Common myeloid progenitor, CD34-positive (primary cell): ENCODE results near the gene GIN1.

Source experiments
- CTCF ChIA-PET: fragments of 350-600 bp; sonication (Branson Sonifier 250); formaldehyde crosslinking; loops from one replicate; lab custom pipeline; 2021; ENCODE audit warnings: antibody characterized with exemption; lab: Charles Lee
- POLR2A ChIA-PET: fragments of 350-600 bp; sonication (Branson Sonifier 250); formaldehyde crosslinking; loops from one replicate; lab custom pipeline; 2021; ENCODE audit warnings: antibody characterized with exemption; lab: Charles Lee
- DNase-seq, 3 donors: peaks; one replicate each; pipeline versions ENCODE4 v3.0.0 to v3.0.0-alpha.2; 2013
- H3K27ac ChIP-seq, 2 experiments: 1 replicate in 1 of 2; 2 replicates in 1 of 2; pipeline ENCODE4 v1.7.0; 2013; ENCODE audit warnings: inconsistent platforms in 2 of 2, low read length in 2 of 2, mild to moderate bottlenecking in 2 of 2, low read depth in 1 of 2, moderate library complexity in 1 of 2; ENCODE audit not compliant: severe bottlenecking in 2 of 2, insufficient read depth in 1 of 2, poor library complexity in 1 of 2
- H3K27me3 ChIP-seq, 5 experiments: replicated peaks in 2 of 5; 1 replicate in 3 of 5; 2 replicates in 2 of 5; pipeline versions ENCODE4 v1.6.1 to v1.7.0; 2013; ENCODE audit warnings: low read length in 4 of 5, mild to moderate bottlenecking in 2 of 5, moderate library complexity in 2 of 5, inconsistent platforms in 1 of 5; ENCODE audit not compliant: insufficient read depth in 5 of 5, control insufficient read depth in 4 of 5
- H3K36me3 ChIP-seq, 4 experiments: 1 replicate in 2 of 4; 2 replicates in 2 of 4; pipeline versions ENCODE4 v1.6.1 to v1.7.0; 2013; ENCODE audit warnings: low read length in 3 of 4, control low read depth in 1 of 4, mild to moderate bottlenecking in 1 of 4; ENCODE audit not compliant: control insufficient read depth in 4 of 4, insufficient read depth in 4 of 4
- H3K4me1 ChIP-seq, 4 experiments: 1 replicate in 3 of 4; 2 replicates in 1 of 4; pipeline versions ENCODE4 v1.6.1 to v1.7.1; 2013; ENCODE audit warnings: low read length in 3 of 4, mild to moderate bottlenecking in 3 of 4, control low read depth in 1 of 4, inconsistent platforms in 1 of 4, moderate library complexity in 1 of 4; ENCODE audit not compliant: control insufficient read depth in 4 of 4, insufficient read depth in 4 of 4; ENCODE audit errors: control extremely low read depth in 1 of 4
- H3K4me3 ChIP-seq, 7 experiments: 1 replicate in 4 of 7; 2 replicates in 3 of 7; pipeline versions ENCODE4 v1.5.1 to v1.7.0; 2013; ENCODE audit warnings: mild to moderate bottlenecking in 7 of 7, low read length in 6 of 7, moderate library complexity in 6 of 7, inconsistent platforms in 2 of 7, low read depth in 2 of 7, control low read depth in 1 of 7; ENCODE audit not compliant: insufficient read depth in 4 of 7, control insufficient read depth in 1 of 7; ENCODE audit errors: extremely low read depth in 1 of 7
- H3K9me3 ChIP-seq, 5 experiments: 1 replicate in 4 of 5; 2 replicates in 1 of 5; pipeline versions ENCODE4 v1.6.1 to v1.7.1; 2013; ENCODE audit warnings: low read length in 4 of 5, mild to moderate bottlenecking in 2 of 5, inconsistent platforms in 1 of 5, low read depth in 1 of 5, moderate library complexity in 1 of 5; ENCODE audit not compliant: control insufficient read depth in 4 of 5, insufficient read depth in 2 of 5; ENCODE audit errors: control extremely low read depth in 1 of 5
- WGBS: methylation state at CpG from one replicate; pipeline ENCODE4 v1.1.5; 2013; ENCODE audit not compliant: insufficient coverage; 5-methylcytosine and 5-hydroxymethylcytosine counted together

The GIN1 gene

GRCh38 chr5:103126557-103126956, 6.6 kb upstream of the GIN1 start:
- H3K27ac ChIP-seq, result no peak overlapping the region
- WGBS, result 100% methylated on average over 5 of the region's 5 CpGs
- ChIA-PET POLR2A (no interaction called here), CTCF (interaction anchor here (1.0 to 1.6 kb wide), 2 partner anchors 13 to 21 kb away, joined by 3 to 7 read pairs; no protein-coding TSS in a partner anchor)
- peaks cover 2 to 18% (median 7%) of the 10 kb centered on the region in 4 experiments for H3K36me3 ChIP-seq
- H3K27me3 ChIP-seq, result no peaks in the 10 kb centered on the region
- H3K4me1 ChIP-seq, result peaks cover 2 to 14% (median 10%) of the 10 kb centered on the region in 4 experiments
- H3K9me3 ChIP-seq, result no peaks in the 10 kb centered on the region
- H3K4me3 ChIP-seq, result no peak overlapping the region
- no peak for DNase-seq

DNA sequence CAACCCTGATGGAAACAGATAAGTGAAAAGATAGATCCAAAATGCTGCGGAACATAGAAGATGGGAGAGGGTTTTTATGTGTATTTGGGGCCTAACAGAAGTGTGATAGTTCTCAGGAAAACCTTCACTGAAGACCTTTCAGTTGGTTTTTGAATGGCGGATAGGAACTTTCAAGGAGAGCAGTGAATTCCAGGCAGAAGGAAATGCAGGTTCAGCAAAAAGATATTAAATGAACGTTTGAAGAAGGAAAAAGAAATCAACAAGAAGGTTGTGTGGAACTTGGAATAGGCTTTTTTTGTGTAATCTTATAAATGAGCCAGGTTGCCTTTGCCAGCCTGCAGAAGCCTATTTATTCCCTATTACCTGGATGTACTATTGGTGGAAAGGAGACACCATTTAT, 2.3 kb upstream of the GIN1 start:
- Histone ChIP-seq H3K4me3 (peak overlapping the region in 2 of 7 experiments; percentile 34 to 100), H3K27ac (no peak overlapping the region), H3K36me3 (peaks cover 0 to 13% (median 3%) of the 10 kb centered on the region in 4 experiments), H3K27me3 (no peaks in the 10 kb centered on the region), H3K4me1 (peaks cover 14 to 44% (median 33%) of the 10 kb centered on the region in 4 experiments), H3K9me3 (no peaks in the 10 kb centered on the region)
- CTCF ChIA-PET, result interaction anchor here (1.2 kb wide), 1 partner anchor 17 kb away, joined by 4 read pairs; no protein-coding TSS in a partner anchor
- 70% methylated on average over 3 of the region's 3 CpGs for WGBS
- POLR2A ChIA-PET, result no interaction called here
- no peak for DNase-seq

DNA sequence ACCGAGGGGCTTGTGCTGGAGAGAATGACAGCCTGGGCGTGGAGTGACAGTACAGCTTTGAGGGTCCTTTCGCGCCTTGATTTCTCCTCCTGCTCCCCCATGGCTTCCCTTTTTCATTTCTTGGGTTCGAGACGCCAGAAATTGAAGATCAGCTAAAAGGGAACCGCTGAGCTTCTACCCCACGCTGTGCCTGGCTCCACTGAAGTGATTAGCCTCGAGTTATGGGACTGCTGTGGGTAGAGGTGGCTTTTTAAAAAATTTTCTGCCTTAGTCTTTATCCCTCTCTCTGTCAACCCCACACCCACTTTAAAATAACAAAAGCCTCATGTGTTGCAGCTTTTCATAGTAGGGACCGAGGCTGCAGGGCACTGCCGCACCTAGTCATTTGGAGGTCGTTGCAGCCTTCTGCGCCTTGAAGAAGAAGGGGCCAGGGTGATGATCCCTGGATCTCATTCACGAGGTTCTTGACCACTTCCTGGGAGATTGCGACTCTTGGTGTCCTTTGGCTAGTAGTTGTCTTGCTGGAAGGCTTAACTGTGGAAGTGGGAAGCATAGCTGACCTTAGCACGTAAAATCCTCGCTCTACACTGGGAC, 766 bp upstream of the GIN1 start:
- H3K9me3 ChIP-seq, result no peaks in the 10 kb centered on the region
- CTCF ChIA-PET, result interaction anchor here (0.9 to 2.4 kb wide), 5 partner anchors 9 to 824 kb away, joined by 3 to 6 read pairs (median 3); partner anchors contain the start of gene SLCO4C1
- no peaks in the 10 kb centered on the region for H3K27me3 ChIP-seq
- H3K36me3 ChIP-seq, result peaks cover 0 to 13% (median 3%) of the 10 kb centered on the region in 4 experiments
- WGBS, result 0% methylated on average over 11 of the region's 17 CpGs
- peak overlapping the region; percentile 82 to 100 (median 98) for H3K4me3 ChIP-seq
- POLR2A ChIA-PET, result interaction anchor here (0.7 to 1.2 kb wide), 2 partner anchors 8 to 151 kb away, joined by 5 to 8 read pairs; no protein-coding TSS in a partner anchor
- peak overlapping the region; percentile 88 to 97 for H3K27ac ChIP-seq
- DNase-seq, result no peak
- peaks cover 14 to 45% (median 33%) of the 10 kb centered on the region in 4 experiments for H3K4me1 ChIP-seq

DNA sequence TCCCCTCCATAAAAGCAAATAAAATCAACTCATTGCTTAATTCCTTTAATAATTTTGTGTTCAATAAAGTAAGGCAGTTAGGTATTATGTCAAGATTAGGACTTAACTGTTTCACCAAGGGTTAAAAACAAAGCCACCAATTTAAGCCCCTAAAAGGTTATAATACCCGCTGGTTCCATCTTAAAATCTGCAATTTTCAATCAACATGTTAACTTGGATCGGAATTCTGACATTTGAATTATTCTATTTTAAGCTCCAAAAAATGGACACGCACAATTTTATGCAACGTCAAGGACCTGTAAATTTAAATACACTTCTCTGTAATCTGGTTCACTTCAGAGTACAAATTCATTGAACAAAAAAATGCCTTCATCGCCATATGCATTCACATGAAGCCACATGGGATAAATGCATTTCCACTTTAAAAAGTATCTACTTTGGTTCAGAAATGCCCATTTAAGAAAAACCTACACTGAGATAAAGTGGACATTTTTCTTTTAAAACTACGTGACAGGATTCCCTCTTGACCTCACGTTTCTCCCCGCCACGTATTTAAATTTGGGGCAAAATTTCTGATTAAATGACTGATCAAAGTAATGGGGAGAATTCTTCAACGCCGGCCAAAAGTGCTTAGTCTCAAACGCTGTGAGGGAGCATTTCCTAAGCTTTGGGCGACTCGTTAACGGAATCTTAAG, 721 bp downstream of the GIN1 start:
- peaks cover 0 to 13% (median 0%) of the 10 kb centered on the region in 4 experiments for H3K36me3 ChIP-seq
- CTCF ChIA-PET, result interaction anchor here (0.9 to 2.4 kb wide), 5 partner anchors 11 to 1177 kb away, joined by 3 to 6 read pairs (median 3); partner anchors contain the start of gene SLCO4C1

DNA sequence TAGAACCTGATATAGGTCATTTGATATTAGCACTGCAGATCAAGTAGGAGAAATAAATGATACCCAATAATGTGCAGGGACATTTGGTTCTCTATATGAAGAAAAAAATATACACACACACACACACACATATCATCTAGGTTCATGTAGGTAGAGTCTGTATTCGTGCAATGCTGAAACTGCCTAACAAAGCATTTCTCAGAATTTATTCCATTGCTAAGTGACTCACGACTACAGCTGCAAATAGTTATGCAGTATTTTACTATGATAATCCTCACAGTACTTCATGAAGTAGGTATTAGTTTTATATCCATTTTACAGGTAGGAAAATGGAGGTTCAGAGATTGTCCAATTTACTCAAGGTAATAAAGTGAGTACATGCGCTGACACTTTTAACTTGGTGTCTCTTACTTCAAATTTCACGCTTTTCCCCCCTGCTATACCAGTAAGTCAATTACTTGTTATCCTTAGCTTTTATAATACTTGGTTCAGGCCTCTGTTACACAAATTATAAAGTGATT, 2.4 kb downstream of the GIN1 start:
- Histone ChIP-seq H3K4me1 (peaks cover 14 to 46% (median 32%) of the 10 kb centered on the region in 4 experiments), H3K27me3 (no peaks in the 10 kb centered on the region), H3K27ac (peak overlapping the region in 1 of 2 experiments; percentile 97), H3K9me3 (no peaks in the 10 kb centered on the region), H3K4me3 (no peak overlapping the region), H3K36me3 (peaks cover 0 to 3% (median 0%) of the 10 kb centered on the region in 4 experiments)
- ChIA-PET POLR2A (no interaction called here), CTCF (no interaction called here)
- no peak for DNase-seq
- WGBS, result no CpG with 5 or more reads among the region's 4 CpGs

More for the DNA sequence above, 721 bp downstream of the GIN1 start:
- H3K27ac ChIP-seq, result peak overlapping the region; percentile 88 to 97
- no peaks in the 10 kb centered on the region for H3K9me3 ChIP-seq
- peaks cover 14 to 45% (median 33%) of the 10 kb centered on the region in 4 experiments for H3K4me1 ChIP-seq
- H3K4me3 ChIP-seq, result peak overlapping the region; percentile 82 to 100 (median 98)
- POLR2A ChIA-PET, result interaction anchor here (0.9 to 1.2 kb wide), 2 partner anchors 10 kb away, joined by 5 to 8 read pairs; no protein-coding TSS in a partner anchor
- peak; percentile 22 to 60 (median 45) for DNase-seq
- H3K27me3 ChIP-seq, result no peaks in the 10 kb centered on the region
- WGBS, result 2% methylated on average over 15 of the region's 15 CpGs

- no peak for DNase-seq
- no CpG with 5 or more reads among the region's 2 CpGs for WGBS
- no peaks in the 10 kb centered on the region for H3K36me3 ChIP-seq
- H3K4me1 ChIP-seq, result peaks cover 5 to 49% (median 28%) of the 10 kb centered on the region in 4 experiments
- H3K4me3 ChIP-seq, result no peak overlapping the region
- POLR2A ChIA-PET, result interaction anchor here (0.5 kb wide), 1 partner anchor 20 kb away, joined by 3 read pairs; no protein-coding TSS in a partner anchor
- CTCF ChIA-PET, result no interaction called here
- no peaks in the 10 kb centered on the region for H3K27me3 ChIP-seq
- H3K9me3 ChIP-seq, result peaks cover 0 to 3% (median 0%) of the 10 kb centered on the region in 5 experiments
- no peak overlapping the region for H3K27ac ChIP-seq
Measured at GRCh38 chr5:103114440-103114839, 5.5 kb downstream of the GIN1 start.
